Hepatocyte (in vitro differentiated cells): Measurements from ENCODE around the gene SMIM43. TPM values are rescaled to one million over a fixed set of nuclear protein-coding genes. Genes with fewer than 3 reads are reported as not detected.
A peak's percentile ranks its signal among the peaks of the same experiment; 100 is the strongest.

Source experiments
- DNase-seq: peaks from one replicate; pipeline ENCODE4 v3.0.0-alpha.2; 2016; ENCODE audit warnings: low spot score
- H2AFZ ChIP-seq: fragments of 200-600 bp; sonication (generic); 2 replicates; pipeline ENCODE4 v1.6.0; 2016; ENCODE audit warnings: antibody characterized with exemption, mild to moderate bottlenecking
- H3K27ac ChIP-seq: fragments of 200-600 bp; sonication (generic); 2 replicates; pipeline ENCODE4 v1.5.1; 2016; ENCODE audit warnings: mild to moderate bottlenecking
- H3K27me3 ChIP-seq: fragments of 200-600 bp; sonication (generic); 2 replicates; pipeline ENCODE4 v1.6.1; 2016
- H3K36me3 ChIP-seq: fragments of 200-600 bp; sonication (generic); replicated peaks from 2 replicates; pipeline ENCODE4 v1.5.1; 2016; ENCODE audit warnings: low read depth; ENCODE audit not compliant: insufficient read depth
- H3K4me1 ChIP-seq: fragments of 200-600 bp; sonication (generic); 2 replicates; pipeline ENCODE4 v1.5.1; 2016; ENCODE audit warnings: mild to moderate bottlenecking, moderate library complexity; ENCODE audit not compliant: insufficient read depth
- H3K4me2 ChIP-seq: fragments of 200-600 bp; sonication (generic); 2 replicates; pipeline ENCODE4 v1.6.0; 2016
- H3K4me3 ChIP-seq: fragments of 200-600 bp; sonication (generic); 2 replicates; pipeline ENCODE4 v1.5.1; 2016; ENCODE audit warnings: mild to moderate bottlenecking
- H3K79me2 ChIP-seq: fragments of 200-600 bp; sonication (generic); 2 replicates; pipeline ENCODE4 v1.6.0; 2017; ENCODE audit warnings: mild to moderate bottlenecking
- H3K9me2 ChIP-seq: fragments of 200-600 bp; sonication (generic); replicated peaks from 2 replicates; pipeline ENCODE4 v1.6.0; 2017; ENCODE audit warnings: mild to moderate bottlenecking; ENCODE audit not compliant: insufficient read depth
- H3K9me3 ChIP-seq: fragments of 200-600 bp; sonication (generic); 2 replicates; pipeline ENCODE4 v1.5.1; 2016; ENCODE audit warnings: low read depth, mild to moderate bottlenecking
- H4K20me1 ChIP-seq: fragments of 200-600 bp; sonication (generic); 2 replicates; pipeline ENCODE4 v1.6.0; 2016; ENCODE audit warnings: mild to moderate bottlenecking; ENCODE audit not compliant: insufficient read depth, poor library complexity, severe bottlenecking
- EZH2 ChIP-seq: fragments of 200-600 bp; sonication (generic); IDR thresholded peaks from 2 replicates; pipeline ENCODE4 v1.6.1; 2016; ENCODE audit warnings: antibody characterized with exemption, mild to moderate bottlenecking, borderline replicate concordance
- EZH2phosphoT487 ChIP-seq: fragments of 200-600 bp; sonication (generic); IDR thresholded peaks from one replicate; pipeline ENCODE4 v1.6.1; 2018; ENCODE audit warnings: antibody characterized with exemption, mild to moderate bottlenecking, low read depth, moderate library complexity; ENCODE audit not compliant: unreplicated experiment, severe bottlenecking
- WGBS: methylation state at CpG from one replicate; pipeline ENCODE4 v1.1.6; 2016; ENCODE audit warnings: low lambda C conversion rate; ENCODE audit errors: missing lambda C conversion rate; 5-methylcytosine and 5-hydroxymethylcytosine counted together
- polyA plus RNA-seq: library from polyadenylated mRNA; unstranded; fragments of >200 nt; fragmentation: Nextera tagmentation; extraction: Ambion mirVana; gene quantifications from 2 replicates; pipeline ENCODE4 v1.2.1, GENCODE V29; 2016
- total RNA-seq: library from RNA; depleted of rRNA; stranded (reverse); fragments of >200 nt; gene quantifications from 2 replicates; pipeline ENCODE4 v1.2.3, GENCODE V29; 2014
- TF ChIP-seq, protein P1 (sequence below): fragments of 200-600 bp; sonication (generic); IDR thresholded peaks from 2 replicates; pipeline ENCODE4 v1.5.1; 2016; ENCODE audit warnings: antibody characterized with exemption, mild to moderate bottlenecking; ENCODE audit not compliant: poor library complexity

Gene SMIM43
- total and polyA plus RNA-seq, 2 experiments from 2014 or later = 0.95 TPM; not detected in 1

- DNase-seq = no peak
- WGBS = 86% methylated on average over 3 of the region's 3 CpGs
- H2AFZ ChIP-seq = no peak overlapping the region
Observed at GRCh38 chr4:121789960-121790829, 25.2 kb upstream of the SMIM43 start.

DNA sequence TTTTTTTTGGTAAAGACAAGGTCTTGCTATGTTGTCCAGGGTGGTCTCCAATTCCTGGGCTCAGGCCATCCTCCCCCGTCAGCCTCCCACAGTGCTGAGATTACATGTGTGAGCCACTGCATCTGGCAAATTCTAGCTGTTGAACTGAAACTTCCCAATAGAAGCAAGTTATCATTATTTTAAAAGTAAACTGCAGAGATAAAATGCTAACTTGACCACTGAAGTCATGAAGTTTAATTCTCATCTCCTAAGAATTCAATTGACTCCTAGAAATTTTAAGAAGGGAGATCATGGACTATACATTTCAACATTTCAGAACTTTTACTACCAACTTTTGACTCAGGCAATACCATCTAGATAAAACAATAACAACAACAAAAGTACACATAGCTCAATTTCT is 24.5 kb upstream of the SMIM43 start:
- no peak overlapping the region for H3K4me3 ChIP-seq
- H3K36me3 ChIP-seq = no peaks in the 10 kb centered on the region
- H3K4me2 ChIP-seq = no peak overlapping the region
- H4K20me1 ChIP-seq = no peaks in the 10 kb centered on the region
- H3K79me2 ChIP-seq = no peaks in the 10 kb centered on the region
- no peak overlapping the region for H3K27ac ChIP-seq
- no peaks in the 10 kb centered on the region for H3K4me1 ChIP-seq
- no peak overlapping the region for H2AFZ ChIP-seq
- TF ChIP-seq, protein P1, sequence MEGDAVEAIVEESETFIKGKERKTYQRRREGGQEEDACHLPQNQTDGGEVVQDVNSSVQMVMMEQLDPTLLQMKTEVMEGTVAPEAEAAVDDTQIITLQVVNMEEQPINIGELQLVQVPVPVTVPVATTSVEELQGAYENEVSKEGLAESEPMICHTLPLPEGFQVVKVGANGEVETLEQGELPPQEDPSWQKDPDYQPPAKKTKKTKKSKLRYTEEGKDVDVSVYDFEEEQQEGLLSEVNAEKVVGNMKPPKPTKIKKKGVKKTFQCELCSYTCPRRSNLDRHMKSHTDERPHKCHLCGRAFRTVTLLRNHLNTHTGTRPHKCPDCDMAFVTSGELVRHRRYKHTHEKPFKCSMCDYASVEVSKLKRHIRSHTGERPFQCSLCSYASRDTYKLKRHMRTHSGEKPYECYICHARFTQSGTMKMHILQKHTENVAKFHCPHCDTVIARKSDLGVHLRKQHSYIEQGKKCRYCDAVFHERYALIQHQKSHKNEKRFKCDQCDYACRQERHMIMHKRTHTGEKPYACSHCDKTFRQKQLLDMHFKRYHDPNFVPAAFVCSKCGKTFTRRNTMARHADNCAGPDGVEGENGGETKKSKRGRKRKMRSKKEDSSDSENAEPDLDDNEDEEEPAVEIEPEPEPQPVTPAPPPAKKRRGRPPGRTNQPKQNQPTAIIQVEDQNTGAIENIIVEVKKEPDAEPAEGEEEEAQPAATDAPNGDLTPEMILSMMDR = no peak
- TF ChIP-seq EZH2 = no peak
- TF ChIP-seq EZH2phosphoT487 = no peak
- no peaks in the 10 kb centered on the region for H3K27me3 ChIP-seq
- no peaks in the 10 kb centered on the region for H3K9me2 ChIP-seq
- WGBS = 81% methylated on average over 1 of the region's 1 CpG
- no peak for DNase-seq
- no peaks in the 10 kb centered on the region for H3K9me3 ChIP-seq

More at GRCh38 chr4:121789960-121790829, 25.2 kb upstream of the SMIM43 start:
- H3K4me1 ChIP-seq = peaks cover 2% of the 10 kb centered on the region
- TF ChIP-seq, protein P1 = no peak
- TF ChIP-seq EZH2 = no peak
- no peak for TF ChIP-seq EZH2phosphoT487
- H3K9me2 ChIP-seq = no peaks in the 10 kb centered on the region
- H3K4me2 ChIP-seq = no peak overlapping the region
- no peak overlapping the region for H3K4me3 ChIP-seq
- peak overlapping the region; percentile 42 for H3K27ac ChIP-seq
- no peaks in the 10 kb centered on the region for H3K36me3 ChIP-seq
- no peaks in the 10 kb centered on the region for H3K27me3 ChIP-seq
- H3K79me2 ChIP-seq = no peaks in the 10 kb centered on the region
- H3K9me3 ChIP-seq = no peaks in the 10 kb centered on the region
- H4K20me1 ChIP-seq = no peaks in the 10 kb centered on the region

DNA sequence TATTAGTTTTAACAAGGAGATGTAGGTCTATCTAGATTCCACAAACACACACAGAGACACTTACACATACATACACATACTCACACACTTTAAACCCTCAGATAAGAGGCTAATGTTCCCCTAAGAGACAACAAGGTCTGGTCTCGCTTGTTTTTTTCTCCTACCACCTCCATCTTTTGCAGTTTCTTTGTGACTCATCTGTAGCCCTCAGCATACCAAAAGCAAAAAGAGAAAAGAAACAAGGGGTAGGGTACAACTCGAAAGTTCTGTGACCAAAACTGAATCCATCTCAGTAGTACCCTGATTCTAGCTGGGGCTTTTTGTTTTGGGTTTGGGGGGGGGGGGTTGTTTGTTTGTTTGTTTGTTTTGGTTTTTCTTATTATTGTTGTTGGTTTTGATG is 23.9 kb upstream of the SMIM43 start:
- no peaks in the 10 kb centered on the region for H4K20me1 ChIP-seq
- DNase-seq = no peak
- no peak overlapping the region for H3K27ac ChIP-seq
- no peaks in the 10 kb centered on the region for H3K9me2 ChIP-seq
- H3K36me3 ChIP-seq = no peaks in the 10 kb centered on the region
- 75% methylated on average over 2 of the region's 2 CpGs for WGBS
- no peak overlapping the region for H3K4me3 ChIP-seq
- TF ChIP-seq EZH2 = no peak
- TF ChIP-seq, protein P1 = no peak
- no peak for TF ChIP-seq EZH2phosphoT487
- no peaks in the 10 kb centered on the region for H3K9me3 ChIP-seq
- no peaks in the 10 kb centered on the region for H3K4me1 ChIP-seq
- no peak overlapping the region for H3K4me2 ChIP-seq
- H3K27me3 ChIP-seq = peaks cover under 1% of the 10 kb centered on the region
- H2AFZ ChIP-seq = no peak overlapping the region
- no peaks in the 10 kb centered on the region for H3K79me2 ChIP-seq
